RKO (cell line): ENCODE results near the gene FILIP1L.

Experiments
- DNase-seq: peaks from one replicate; pipeline ENCODE4 v3.0.0-alpha.2; 2016; ENCODE audit warnings: low spot score

Gene FILIP1L

GRCh38 chr3:100114413-100115030, at the start of gene FILIP1L:
Gene FILIP1L (minus strand): TSS chr3:100114501.
- DNase-seq = no peak

- DNase-seq = no peak
These were observed 49.5 kb upstream of the FILIP1L start for GRCh38 chr3:100163787-100164186.

DNA sequence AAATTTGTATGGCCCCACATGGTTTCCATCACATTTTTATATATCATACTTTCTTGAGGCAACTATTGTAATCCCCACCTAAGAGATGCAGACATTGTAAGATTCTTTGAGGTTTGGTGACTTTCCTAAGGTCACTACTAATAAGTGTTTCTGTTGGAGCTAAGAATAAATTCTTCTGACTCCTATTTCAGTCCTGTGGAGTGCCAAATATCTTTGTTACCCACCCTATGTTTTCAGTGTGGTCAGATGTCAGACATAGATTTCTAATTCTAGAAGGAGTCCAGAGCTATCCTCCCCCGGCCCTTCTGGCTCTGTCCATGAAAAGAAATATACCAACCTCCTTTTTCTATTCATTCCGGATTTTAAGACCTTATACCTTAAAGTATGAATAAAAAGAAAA, 46.2 kb upstream of the FILIP1L start:
- no peak for DNase-seq

GRCh38 chr3:100159331-100160153, 45.2 kb upstream of the FILIP1L start:
- no peak for DNase-seq

GRCh38 chr3:100158918-100159330, 44.6 kb upstream of the FILIP1L start:
- DNase-seq = no peak

GRCh38 chr3:100157685-100158084, 43.4 kb upstream of the FILIP1L start:
- DNase-seq = no peak

- no peak for DNase-seq
These were observed 41.3 kb upstream of the FILIP1L start for GRCh38 chr3:100155590-100155989.

- no peak for DNase-seq
These were observed 40.8 kb upstream of the FILIP1L start for GRCh38 chr3:100155128-100155527.

- DNase-seq = no peak
These were observed 39.9 kb upstream of the FILIP1L start for GRCh38 chr3:100154171-100154570.

GRCh38 chr3:100151024-100151707, 36.9 kb upstream of the FILIP1L start:
- DNase-seq = no peak

DNA sequence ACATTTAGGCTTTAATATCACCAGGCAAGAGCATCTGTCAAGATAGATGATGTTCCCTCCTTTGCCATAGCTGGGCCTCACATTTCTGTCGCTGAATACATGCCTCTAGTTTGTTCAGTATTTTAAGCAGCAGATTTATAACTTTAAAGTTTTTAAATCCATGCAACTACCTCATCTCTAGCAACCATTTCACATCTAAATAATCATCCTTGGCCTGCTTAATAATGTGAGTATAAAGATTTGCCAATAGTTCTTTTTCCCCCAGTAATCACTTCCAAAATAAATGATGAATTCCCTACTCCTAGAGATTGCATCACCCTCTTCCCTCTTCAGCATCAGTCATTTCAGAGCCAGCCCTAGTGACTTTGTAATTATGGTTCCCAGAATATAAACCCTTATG, 36.2 kb upstream of the FILIP1L start:
- DNase-seq = no peak

- DNase-seq = no peak
These were observed 35.6 kb upstream of the FILIP1L start for GRCh38 chr3:100149713-100150415.

DNA sequence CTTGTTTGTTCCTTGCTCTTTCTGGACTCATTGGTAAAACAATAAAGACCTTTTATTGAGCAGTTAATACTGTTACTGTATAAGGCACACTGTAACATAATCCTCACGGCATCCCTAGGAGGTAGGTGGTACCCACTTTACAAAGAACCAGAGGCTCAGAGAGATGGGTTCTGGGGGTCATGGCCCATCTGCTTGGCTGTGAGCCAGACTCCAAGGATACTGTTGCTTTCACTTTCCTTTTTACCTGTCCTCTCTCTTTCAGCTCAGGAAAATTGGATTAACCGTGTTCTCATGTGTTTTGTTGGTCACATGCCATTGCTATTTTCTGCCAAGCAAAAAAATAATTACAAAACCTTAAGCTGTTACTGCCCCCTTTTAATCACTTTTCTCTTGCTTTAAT, 34.8 kb upstream of the FILIP1L start:
- DNase-seq = no peak

GRCh38 chr3:100144255-100144866, 30.1 kb upstream of the FILIP1L start:
- no peak for DNase-seq

- DNase-seq = no peak
These were observed 27.3 kb upstream of the FILIP1L start for GRCh38 chr3:100141586-100141985.

- no peak for DNase-seq
These were observed 26.7 kb upstream of the FILIP1L start for GRCh38 chr3:100140976-100141375.

GRCh38 chr3:100136921-100137320, 22.6 kb upstream of the FILIP1L start:
- no peak for DNase-seq

- no peak for DNase-seq
These were observed 16.9 kb upstream of the FILIP1L start for GRCh38 chr3:100131241-100131640.

- DNase-seq = no peak
These were observed 15.6 kb upstream of the FILIP1L start for GRCh38 chr3:100129941-100130340.

DNA sequence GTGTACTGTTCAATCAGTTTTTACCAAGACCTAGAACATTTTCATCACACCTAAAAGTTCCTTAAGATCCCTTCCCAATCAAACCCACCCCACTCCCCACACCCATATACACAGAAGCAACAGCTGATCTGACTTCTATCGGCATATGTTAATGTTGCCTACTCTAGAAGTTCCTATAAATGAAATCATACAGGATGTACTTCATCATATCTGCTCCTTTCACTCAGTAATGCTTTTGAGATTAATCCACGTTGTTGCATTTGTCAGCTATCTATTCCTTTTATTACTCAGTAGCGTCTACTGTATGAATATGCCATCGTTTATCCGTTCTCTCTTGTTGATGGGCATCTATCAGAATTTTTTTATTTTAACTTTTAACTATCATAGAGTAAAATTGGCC, 14.3 kb upstream of the FILIP1L start:
- no peak for DNase-seq

DNA sequence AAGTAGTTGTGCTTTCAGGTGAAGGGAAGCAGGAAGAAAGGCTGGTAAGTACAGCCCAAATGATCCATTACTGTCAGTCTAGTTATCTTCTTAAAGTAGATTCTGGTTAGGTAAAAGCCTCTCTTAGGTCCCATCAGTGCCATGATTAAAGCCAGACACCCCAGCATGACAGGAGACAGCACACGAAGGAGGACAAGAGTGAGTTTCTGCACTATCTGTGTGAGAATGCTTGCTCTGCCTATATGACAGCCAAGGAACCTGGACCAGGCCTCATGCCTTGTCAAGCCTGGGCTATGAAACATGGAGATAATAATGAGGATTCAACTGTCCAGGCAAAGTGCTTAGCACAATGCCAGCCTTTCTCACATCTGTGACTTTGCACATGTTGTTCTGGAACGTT, 13.5 kb upstream of the FILIP1L start:
- DNase-seq = no peak
